Measurements from ENCODE around the gene BTBD16. TPM values are rescaled to one million over a fixed set of nuclear protein-coding genes. Genes with fewer than 3 reads are reported as not detected.

The BTBD16 gene
- total and polyA plus RNA-seq, 3 donors from 2014 or later = 4.9 to 21.3 (median 5.3) TPM

- no peaks in the 10 kb centered on the region for H3K27me3 ChIP-seq
- no peaks in the 10 kb centered on the region for H3K36me3 ChIP-seq (ENCODE audit: low read depth, missing control alignments)
- peak overlapping the region; percentile 76 to 89 for H3K4me3 ChIP-seq
- WGBS, 2 donors = 0 to 2% methylated on average over 10 to 28 of the region's 89 CpGs
- peaks cover 10% of the 10 kb centered on the region for H3K4me1 ChIP-seq
- TF ChIP-seq POLR2A (IDR thresholded peaks at IDR 0.05) = no peak
- TF ChIP-seq, protein P1, sequence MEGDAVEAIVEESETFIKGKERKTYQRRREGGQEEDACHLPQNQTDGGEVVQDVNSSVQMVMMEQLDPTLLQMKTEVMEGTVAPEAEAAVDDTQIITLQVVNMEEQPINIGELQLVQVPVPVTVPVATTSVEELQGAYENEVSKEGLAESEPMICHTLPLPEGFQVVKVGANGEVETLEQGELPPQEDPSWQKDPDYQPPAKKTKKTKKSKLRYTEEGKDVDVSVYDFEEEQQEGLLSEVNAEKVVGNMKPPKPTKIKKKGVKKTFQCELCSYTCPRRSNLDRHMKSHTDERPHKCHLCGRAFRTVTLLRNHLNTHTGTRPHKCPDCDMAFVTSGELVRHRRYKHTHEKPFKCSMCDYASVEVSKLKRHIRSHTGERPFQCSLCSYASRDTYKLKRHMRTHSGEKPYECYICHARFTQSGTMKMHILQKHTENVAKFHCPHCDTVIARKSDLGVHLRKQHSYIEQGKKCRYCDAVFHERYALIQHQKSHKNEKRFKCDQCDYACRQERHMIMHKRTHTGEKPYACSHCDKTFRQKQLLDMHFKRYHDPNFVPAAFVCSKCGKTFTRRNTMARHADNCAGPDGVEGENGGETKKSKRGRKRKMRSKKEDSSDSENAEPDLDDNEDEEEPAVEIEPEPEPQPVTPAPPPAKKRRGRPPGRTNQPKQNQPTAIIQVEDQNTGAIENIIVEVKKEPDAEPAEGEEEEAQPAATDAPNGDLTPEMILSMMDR (IDR thresholded peaks at IDR 0.05) = no peak
- H3K9me3 ChIP-seq = no peaks in the 10 kb centered on the region
- H3K27ac ChIP-seq = peak overlapping the region; percentile 82 to 96
- DNase-seq = peak; percentile 57
- intact Hi-C loops (cut with DNase I; ENCODE audit: low total_unique reads) = no loop called here
Observed at GRCh38 chr10:122374859-122375678, 104.0 kb downstream of the BTBD16 start.

DNA sequence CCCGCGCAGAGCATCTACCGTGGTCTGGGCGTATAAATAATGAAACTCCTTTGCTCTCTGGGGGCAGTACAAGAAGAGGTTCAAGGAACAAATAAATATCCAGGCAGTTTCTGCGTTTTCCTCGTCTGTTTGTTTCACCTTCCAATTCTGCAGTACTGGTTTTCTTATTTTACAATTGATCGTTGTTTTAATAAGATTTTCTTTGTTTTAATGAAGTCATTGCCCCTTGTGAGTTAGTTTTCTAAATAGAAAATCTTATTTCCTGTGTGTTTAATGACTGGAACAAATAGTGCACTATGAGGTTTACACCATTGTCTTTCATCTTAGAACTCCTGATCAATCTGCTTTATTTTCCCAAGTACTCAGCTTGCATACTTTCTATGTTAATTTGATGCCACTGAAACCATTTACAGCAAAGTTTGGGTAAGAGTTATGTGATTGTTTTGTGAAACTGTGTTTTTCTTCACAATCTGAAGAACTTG is 104.6 kb downstream of the BTBD16 start:
- 0 to 1% methylated on average over 7 of the region's 7 CpGs for WGBS, 2 donors
- Histone ChIP-seq H3K4me3 (peak overlapping the region; percentile 76 to 89), H3K9me3 (no peaks in the 10 kb centered on the region), H3K36me3 (ENCODE audit: low read depth, missing control alignments) (no peaks in the 10 kb centered on the region), H3K27me3 (no peaks in the 10 kb centered on the region), H3K4me1 (peaks cover 10% of the 10 kb centered on the region), H3K27ac (peak overlapping the region; percentile 82 to 96)
- intact Hi-C loops (cut with DNase I; ENCODE audit: low total_unique reads) = no loop called here
- TF ChIP-seq, protein P1 (IDR thresholded peaks at IDR 0.05) = no peak
- no peak for TF ChIP-seq POLR2A (IDR thresholded peaks at IDR 0.05)
- no peak for DNase-seq

GRCh38 chr10:122376364-122376961 is 105.4 kb downstream of the BTBD16 start:
- no peak for DNase-seq
- no peaks in the 10 kb centered on the region for H3K9me3 ChIP-seq
- H3K27me3 ChIP-seq = no peaks in the 10 kb centered on the region
- whole genome bisulfite sequencing, 2 donors = 52 to 71% methylated on average over 11 of the region's 11 CpGs
- intact Hi-C loops (cut with DNase I; ENCODE audit: low total_unique reads) = no loop called here
- TF ChIP-seq POLR2A (IDR thresholded peaks at IDR 0.05) = no peak
- TF ChIP-seq, protein P1 (IDR thresholded peaks at IDR 0.05) = no peak
- no peaks in the 10 kb centered on the region for H3K36me3 ChIP-seq (ENCODE audit: low read depth, missing control alignments)
- no peak overlapping the region for H3K4me3 ChIP-seq
- H3K4me1 ChIP-seq = peaks cover 10% of the 10 kb centered on the region
- no peak overlapping the region for H3K27ac ChIP-seq

DNA sequence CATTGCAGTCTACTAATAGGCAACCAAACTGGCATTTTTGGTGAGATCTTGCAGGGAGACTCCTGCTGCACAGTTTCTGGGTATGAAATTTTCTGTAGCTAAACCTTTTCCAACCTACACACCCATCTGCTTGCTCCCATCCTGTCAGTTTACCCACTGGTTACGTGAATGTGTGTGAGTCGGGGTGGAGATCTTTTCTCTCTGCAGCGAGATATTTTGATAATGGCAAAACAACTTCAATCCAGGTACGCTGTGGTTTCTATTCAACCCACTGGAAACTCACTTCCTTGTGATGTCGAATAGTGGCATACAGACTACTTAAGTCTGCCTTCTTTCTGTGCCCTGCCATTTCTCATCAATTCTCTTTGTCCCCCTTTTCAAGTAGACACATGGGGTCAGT is 107.9 kb downstream of the BTBD16 start:
- intact Hi-C loops (cut with DNase I; ENCODE audit: low total_unique reads) = no loop called here
- Histone ChIP-seq H3K36me3 (ENCODE audit: low read depth, missing control alignments) (no peaks in the 10 kb centered on the region), H3K4me3 (no peak overlapping the region), H3K27me3 (no peaks in the 10 kb centered on the region), H3K9me3 (no peaks in the 10 kb centered on the region), H3K4me1 (peaks cover 6% of the 10 kb centered on the region), H3K27ac (no peak overlapping the region)
- no peak for DNase-seq
- 96 to 98% methylated on average over 5 of the region's 5 CpGs for WGBS, 2 donors
- TF ChIP-seq, protein P1 (IDR thresholded peaks at IDR 0.05) = no peak
- no peak for TF ChIP-seq POLR2A (IDR thresholded peaks at IDR 0.05)

Measured in testis (tissue), 3 donors.